Measurements from ENCODE around the gene PA2G4.

The PA2G4 gene

DNA sequence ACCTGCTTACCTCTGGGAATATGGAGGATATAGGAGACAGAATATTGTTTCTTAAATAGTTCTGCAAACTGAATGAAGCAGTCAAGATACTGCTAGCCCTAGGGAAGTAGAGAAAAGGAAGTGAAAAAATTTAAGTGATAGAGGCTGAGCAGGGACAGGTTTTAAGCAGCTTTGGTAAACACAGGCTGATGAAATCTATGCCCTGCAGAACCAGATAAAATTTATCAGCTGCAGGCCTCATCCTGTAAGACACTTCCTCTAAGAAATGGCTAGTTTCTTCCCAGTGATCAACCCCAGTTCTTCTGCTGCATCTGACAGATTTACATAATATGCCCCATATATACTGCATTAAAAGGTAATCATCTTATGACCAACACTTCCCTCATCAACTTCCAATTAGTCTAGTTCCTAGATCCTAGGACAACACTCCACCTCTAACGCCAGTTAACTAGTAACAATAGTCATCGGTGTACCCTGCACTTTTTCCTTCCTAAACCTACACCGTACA is 22.4 kb downstream of the PA2G4 start:
- TF ChIP-seq, protein P1, sequence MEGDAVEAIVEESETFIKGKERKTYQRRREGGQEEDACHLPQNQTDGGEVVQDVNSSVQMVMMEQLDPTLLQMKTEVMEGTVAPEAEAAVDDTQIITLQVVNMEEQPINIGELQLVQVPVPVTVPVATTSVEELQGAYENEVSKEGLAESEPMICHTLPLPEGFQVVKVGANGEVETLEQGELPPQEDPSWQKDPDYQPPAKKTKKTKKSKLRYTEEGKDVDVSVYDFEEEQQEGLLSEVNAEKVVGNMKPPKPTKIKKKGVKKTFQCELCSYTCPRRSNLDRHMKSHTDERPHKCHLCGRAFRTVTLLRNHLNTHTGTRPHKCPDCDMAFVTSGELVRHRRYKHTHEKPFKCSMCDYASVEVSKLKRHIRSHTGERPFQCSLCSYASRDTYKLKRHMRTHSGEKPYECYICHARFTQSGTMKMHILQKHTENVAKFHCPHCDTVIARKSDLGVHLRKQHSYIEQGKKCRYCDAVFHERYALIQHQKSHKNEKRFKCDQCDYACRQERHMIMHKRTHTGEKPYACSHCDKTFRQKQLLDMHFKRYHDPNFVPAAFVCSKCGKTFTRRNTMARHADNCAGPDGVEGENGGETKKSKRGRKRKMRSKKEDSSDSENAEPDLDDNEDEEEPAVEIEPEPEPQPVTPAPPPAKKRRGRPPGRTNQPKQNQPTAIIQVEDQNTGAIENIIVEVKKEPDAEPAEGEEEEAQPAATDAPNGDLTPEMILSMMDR (IDR thresholded peaks at IDR 0.05), result no peak
- no peak for DNase-seq (ENCODE audit: low spot score)
- Histone ChIP-seq H3K4me3 (peak overlapping the region; percentile 61), H3K27ac (peak overlapping the region; percentile 82 to 86)

GRCh38 chr12:56127485-56127887 is 23.1 kb downstream of the PA2G4 start:
- TF ChIP-seq, protein P1 (IDR thresholded peaks at IDR 0.05), result no peak
- DNase-seq (ENCODE audit: low spot score), result no peak
- Histone ChIP-seq H3K27ac (peak overlapping the region; percentile 82 to 86), H3K4me3 (peak overlapping the region; percentile 61)

DNA sequence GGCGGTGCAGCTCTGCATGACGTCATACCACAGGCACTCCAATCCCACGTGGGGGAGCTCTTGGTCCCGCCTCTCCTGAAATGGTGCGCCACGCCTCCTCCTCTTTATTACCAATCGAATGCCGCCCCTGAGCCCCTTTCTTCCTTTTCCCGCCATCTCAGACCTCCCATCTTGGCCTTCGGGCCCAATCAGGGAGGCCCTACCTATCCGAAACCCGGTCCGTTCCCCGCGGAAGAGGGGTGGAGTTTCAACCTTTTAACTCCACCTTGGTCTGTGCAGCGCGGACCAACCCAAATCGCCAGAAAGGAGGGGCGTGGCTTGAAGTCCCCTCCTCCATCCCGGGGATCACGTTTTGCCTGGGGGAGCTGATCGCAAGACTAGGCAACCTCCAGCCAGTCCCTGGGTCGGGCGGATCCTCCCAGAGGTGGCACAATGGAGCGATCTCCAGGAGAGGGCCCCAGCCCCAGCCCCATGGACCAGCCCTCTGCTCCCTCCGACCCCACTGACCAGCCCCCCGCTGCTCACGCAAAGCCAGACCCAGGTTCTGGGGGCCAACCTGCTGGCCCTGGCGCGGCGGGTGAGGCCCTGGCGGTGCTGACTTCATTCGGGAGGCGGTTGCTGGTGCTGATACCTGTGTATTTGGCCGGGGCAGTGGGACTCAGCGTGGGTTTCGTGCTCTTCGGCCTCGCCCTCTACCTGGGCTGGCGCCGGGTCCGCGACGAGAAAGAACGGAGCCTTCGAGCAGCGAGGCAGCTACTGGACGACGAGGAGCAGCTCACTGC is 23.7 kb downstream of the PA2G4 start, which contains the start of gene ESYT1:
Gene ESYT1 (plus strand): TSS at position 380 of the 782 bp plus-strand sequence. CDS start 53 bp downstream, at position 433.
- Histone ChIP-seq H3K27ac (peak within 1 kb of the TSS; percentile 91 to 98), H3K4me3 (peak within 1 kb of the TSS; percentile 96)
- peak; percentile 100 for DNase-seq (ENCODE audit: low spot score)
- TF ChIP-seq, protein P1 (IDR thresholded peaks at IDR 0.05), result no peak

GRCh38 chr12:56128670-56129205 is 24.4 kb downstream of the PA2G4 start:
- TF ChIP-seq, protein P1 (IDR thresholded peaks at IDR 0.05), result no peak
- DNase-seq (ENCODE audit: low spot score), result no peak
- Histone ChIP-seq H3K4me3 (peak overlapping the region; percentile 96), H3K27ac (peak overlapping the region; percentile 91 to 98)

GRCh38 chr12:56129206-56129941 is 25.0 kb downstream of the PA2G4 start:
- TF ChIP-seq, protein P1 (IDR thresholded peaks at IDR 0.05), result no peak
- peak; percentile 83 for DNase-seq (ENCODE audit: low spot score)
- H3K4me3 ChIP-seq, result peak overlapping the region; percentile 96
- H3K27ac ChIP-seq, result peak overlapping the region; percentile 91 to 98

DNA sequence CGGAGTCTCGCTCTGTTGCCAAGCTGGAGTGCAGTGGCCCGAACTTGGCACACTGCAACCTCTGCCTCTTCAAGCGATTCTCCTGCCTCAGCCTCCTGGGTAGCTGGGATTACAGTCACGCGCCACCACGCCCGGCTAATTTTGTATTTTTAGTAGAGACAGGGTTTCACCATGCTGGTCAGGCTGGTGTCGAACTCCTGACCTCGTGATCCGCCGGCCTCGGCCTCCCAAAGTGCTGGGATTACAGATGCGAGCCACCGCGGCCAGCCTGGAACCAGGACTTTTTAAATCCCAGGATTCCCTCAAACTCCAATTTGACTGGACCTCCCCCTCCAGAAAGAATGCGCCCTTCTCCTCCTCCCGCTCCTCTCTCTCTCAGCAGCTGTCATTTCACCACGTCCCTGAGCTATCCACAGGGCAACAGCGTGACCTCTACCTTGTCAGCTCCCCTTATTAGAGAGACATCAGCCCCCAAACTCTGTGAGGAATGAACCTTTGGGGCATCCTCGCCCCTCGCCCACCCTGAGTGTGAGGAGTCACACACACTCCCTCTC is 25.7 kb downstream of the PA2G4 start:
- H3K4me3 ChIP-seq, result peak overlapping the region; percentile 96
- TF ChIP-seq, protein P1 (IDR thresholded peaks at IDR 0.05), result no peak
- no peak for DNase-seq (ENCODE audit: low spot score)
- H3K27ac ChIP-seq, result peak overlapping the region; percentile 91 to 98
